OCI-LY1 (cell line): Measurements from ENCODE around the gene RSAD1.
A peak's percentile ranks its signal among the peaks of the same experiment; 100 is the strongest.

Experiments
- EZH2 ChIP-seq: fragments of 200-600 bp; sonication (generic), shearing (Covaris generic); IDR thresholded peaks from 2 replicates; pipeline ENCODE4 v1.8.0; 2017; ENCODE audit warnings: borderline replicate concordance, mixed run types, mild to moderate bottlenecking, antibody characterized with exemption, low read length, moderate library complexity, mixed read lengths
- TF ChIP-seq, protein P1 (sequence below): fragments of 200-600 bp; sonication (generic), shearing (Covaris generic); IDR thresholded peaks from 2 replicates; pipeline ENCODE4 v1.5.1; 2017; ENCODE audit warnings: mild to moderate bottlenecking, antibody characterized with exemption, low read length, moderate library complexity, mixed read lengths

DNA sequence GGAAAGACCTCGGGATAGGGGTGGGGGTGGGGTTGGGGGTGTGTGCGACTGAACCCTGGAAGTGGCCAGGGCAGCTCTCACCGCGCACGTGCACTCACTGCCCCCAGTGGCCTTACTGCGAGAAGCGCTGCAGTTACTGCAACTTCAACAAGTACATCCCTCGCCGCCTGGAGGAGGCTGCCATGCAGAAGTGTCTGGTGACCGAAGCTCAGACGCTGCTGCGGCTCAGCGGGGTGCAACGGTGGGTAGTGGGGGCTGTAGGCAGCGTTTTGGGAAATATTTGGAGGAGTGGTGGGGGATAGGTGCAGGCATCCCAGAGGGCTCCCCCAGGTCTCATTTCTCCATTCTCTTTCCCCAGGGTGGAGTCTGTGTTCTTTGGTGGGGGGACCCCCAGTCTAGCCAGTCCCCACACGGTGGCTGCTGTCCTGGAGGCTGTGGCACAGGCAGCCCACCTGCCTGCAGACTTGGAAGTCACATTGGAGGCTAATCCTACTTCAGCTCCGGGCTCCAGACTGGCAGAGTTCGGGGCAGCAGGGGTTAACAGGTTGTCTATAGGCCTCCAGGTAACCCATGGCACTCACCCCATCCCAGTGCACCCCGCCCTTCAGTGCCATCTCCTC, 972 bp downstream of the RSAD1 start:
- no peak for TF ChIP-seq EZH2
- TF ChIP-seq, protein P1, sequence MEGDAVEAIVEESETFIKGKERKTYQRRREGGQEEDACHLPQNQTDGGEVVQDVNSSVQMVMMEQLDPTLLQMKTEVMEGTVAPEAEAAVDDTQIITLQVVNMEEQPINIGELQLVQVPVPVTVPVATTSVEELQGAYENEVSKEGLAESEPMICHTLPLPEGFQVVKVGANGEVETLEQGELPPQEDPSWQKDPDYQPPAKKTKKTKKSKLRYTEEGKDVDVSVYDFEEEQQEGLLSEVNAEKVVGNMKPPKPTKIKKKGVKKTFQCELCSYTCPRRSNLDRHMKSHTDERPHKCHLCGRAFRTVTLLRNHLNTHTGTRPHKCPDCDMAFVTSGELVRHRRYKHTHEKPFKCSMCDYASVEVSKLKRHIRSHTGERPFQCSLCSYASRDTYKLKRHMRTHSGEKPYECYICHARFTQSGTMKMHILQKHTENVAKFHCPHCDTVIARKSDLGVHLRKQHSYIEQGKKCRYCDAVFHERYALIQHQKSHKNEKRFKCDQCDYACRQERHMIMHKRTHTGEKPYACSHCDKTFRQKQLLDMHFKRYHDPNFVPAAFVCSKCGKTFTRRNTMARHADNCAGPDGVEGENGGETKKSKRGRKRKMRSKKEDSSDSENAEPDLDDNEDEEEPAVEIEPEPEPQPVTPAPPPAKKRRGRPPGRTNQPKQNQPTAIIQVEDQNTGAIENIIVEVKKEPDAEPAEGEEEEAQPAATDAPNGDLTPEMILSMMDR = peak; percentile 44
